GM13977 (cell line): Measurements from ENCODE around the gene SRCIN1.

Experiments
- DNase-seq: peaks from one replicate; pipeline ENCODE4 v3.0.0; 2012; ENCODE audit warnings: low spot score
- in situ Hi-C: fragments of 300-500 bp; cut with MboI; formaldehyde crosslinking; loops from one replicate; pipeline ENCODE4 v1.12.0; 2022; ENCODE audit warnings: low sequenced_read_pairs, low pct_unique_long_range_greater_than_20kb, mixed read lengths, inconsistent platforms; ENCODE audit not compliant: unreplicated experiment
- TF ChIP-seq, protein P1 (sequence below): IDR thresholded peaks from 2 replicates; pipeline ENCODE4 v1.5.1; 2012; ENCODE audit warnings: mild to moderate bottlenecking, control low read depth; ENCODE audit not compliant: insufficient read depth; ENCODE audit errors: extremely low read depth, missing control alignments

Gene SRCIN1

DNA sequence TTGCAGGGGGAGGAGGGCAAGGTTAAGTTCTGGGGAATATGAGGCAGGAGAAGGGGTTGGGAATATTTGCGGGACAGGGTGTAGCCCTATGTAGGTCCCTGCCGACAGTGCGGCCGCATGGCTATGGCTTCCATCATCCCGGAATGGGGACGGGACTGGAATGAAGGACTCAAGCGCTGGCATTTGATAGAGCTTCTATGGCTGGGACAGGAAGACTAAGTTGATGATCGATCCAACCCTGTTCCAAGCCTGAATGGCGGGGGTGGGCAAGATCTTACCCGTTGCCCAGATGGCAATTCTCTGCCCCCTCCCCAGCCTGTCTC lies 47.1 kb downstream of the SRCIN1 start:
- no peak for DNase-seq
- in situ Hi-C loops = loop anchor here (10.0 kb wide), 1 partner anchor 106 kb away; no protein-coding TSS in a partner anchor
- TF ChIP-seq, protein P1, sequence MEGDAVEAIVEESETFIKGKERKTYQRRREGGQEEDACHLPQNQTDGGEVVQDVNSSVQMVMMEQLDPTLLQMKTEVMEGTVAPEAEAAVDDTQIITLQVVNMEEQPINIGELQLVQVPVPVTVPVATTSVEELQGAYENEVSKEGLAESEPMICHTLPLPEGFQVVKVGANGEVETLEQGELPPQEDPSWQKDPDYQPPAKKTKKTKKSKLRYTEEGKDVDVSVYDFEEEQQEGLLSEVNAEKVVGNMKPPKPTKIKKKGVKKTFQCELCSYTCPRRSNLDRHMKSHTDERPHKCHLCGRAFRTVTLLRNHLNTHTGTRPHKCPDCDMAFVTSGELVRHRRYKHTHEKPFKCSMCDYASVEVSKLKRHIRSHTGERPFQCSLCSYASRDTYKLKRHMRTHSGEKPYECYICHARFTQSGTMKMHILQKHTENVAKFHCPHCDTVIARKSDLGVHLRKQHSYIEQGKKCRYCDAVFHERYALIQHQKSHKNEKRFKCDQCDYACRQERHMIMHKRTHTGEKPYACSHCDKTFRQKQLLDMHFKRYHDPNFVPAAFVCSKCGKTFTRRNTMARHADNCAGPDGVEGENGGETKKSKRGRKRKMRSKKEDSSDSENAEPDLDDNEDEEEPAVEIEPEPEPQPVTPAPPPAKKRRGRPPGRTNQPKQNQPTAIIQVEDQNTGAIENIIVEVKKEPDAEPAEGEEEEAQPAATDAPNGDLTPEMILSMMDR = no peak

DNA sequence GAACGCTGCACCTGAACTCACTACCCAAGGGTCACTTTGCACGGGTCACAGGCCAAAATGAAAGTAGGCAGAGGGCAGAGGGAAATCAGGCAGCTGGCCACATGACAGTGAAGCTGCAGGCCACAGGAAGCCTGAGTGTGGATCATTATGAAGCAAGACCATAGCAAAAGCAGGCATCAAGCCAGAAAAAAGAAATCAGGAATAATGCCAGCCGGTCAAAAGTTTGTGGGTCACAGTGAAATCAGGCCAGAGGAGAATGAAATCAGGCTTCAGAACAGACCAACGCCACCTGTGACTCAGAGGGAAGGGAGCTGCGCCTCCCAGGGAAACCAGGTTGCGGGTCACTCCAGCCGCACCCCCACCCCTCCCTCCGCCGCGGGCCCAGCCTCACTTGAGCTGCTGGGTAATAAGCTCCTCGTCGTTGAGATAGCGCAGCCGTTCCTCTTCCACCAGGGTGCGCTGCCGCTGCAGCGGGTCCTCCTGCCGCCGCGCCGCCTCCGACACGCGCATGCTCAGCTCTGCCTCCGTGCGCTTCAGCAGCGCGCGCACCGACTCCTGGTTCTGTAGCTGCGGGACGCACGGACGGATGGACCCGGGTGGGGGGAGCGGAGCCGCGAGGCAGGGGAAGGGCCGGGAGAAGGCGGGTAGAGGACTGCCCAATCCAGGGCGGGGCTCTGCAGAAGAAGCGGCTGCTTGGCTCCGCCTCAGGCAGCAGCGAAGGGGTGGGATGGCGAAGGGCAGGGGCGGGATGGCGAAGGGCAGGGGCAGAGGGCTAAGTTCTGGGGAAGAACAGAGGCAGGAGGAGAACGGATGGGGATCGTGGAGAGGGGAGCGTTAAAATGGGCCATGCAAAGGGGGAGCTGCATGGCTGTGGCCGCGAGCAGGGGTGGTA lies 47.7 kb downstream of the SRCIN1 start:
- TF ChIP-seq, protein P1 = peak; percentile 97
- in situ Hi-C loops = loop anchor here (10.0 kb wide), 1 partner anchor 107 kb away; no protein-coding TSS in a partner anchor
- DNase-seq = peak; percentile 97

DNA sequence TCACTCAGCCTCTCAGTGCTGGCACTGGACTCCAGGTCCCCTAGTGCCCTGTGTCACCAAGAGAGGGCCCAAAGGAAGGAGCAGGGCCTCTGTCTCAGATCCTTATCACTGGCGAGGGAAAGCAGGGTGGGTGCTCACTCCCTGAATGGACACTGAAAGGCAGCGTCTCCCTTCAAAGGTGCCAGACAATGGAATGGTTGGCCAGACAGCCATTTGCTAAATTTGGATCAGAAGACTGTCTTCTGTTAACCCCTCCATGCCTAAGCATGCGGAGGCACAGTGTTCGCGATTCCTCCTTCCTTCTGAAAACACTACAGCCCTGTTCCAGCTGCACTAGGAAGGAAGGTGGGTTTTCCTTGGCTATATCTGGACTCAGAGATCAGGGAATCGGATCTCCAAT lies 48.4 kb downstream of the SRCIN1 start:
- DNase-seq = no peak
- in situ Hi-C loops = loop anchor here (10.0 kb wide), 1 partner anchor 107 kb away; no protein-coding TSS in a partner anchor
- TF ChIP-seq, protein P1 = no peak

DNA sequence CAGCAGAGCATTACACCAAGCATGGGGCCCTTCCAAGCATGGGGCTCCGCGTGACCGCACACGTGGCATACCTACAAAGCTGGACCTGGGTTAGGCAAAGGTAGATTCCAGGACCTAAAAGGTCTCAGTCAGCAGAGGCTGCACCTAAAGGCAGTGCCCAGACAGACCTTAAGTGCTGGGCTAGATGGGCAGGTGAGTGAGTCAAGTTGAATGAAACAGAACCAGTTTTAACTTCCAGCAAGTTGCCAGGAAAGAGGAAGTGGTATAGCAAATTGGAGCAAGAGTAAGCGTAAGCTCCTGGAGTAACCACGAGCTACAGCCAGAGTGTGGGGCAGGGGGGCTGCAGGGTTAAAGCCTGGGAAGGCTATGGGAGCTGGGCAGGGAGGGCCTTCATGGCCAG lies 49.5 kb downstream of the SRCIN1 start:
- TF ChIP-seq, protein P1 = no peak
- DNase-seq = no peak
- in situ Hi-C loops = loop anchor here (10.0 kb wide), 1 partner anchor 109 kb away; no protein-coding TSS in a partner anchor

DNA sequence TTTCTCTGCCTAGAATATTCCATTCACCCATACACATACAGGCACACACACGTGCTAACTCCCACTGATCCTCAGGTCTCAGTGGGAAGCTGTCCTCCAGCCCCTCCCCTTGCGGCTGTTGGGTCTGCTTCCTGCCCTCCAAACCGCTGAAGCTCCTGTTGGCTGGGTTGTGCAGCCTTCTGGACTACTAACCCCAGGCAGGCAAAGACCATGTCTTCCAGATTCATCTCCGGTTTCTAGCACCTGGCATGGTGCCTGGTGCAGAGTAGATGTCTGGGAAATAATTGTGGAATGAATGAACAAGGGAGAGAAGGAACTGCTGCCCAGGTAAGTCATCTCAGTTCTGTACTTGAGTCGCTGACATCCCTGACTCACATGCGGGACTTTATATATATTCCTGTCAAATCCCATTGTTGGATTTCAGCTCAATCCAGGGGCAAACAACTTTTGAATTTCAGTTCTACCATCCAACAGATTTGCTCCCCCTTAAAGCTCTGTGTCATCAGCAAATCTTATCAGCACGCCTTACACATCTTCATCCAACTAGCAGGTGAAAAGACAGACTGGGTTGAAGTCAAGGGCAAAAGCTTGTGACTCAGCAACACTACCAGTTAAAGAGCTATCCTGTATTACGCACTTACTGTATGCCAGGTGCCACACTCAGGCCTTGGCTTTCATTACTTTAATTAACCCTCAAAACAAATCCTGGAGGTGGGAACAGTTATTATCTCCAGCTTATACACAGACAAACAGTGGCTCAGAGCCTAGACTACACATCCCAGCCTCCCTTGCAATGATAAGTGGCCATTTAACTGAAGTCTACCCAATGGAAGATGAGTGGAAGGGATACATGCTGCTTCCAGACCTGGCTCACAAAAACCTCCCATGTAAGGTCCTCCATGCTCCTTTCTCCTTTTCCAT lies 51.1 kb downstream of the SRCIN1 start:
- DNase-seq = no peak
- in situ Hi-C loops = loop anchor here (10.0 kb wide), 1 partner anchor 110 kb away; no protein-coding TSS in a partner anchor
- TF ChIP-seq, protein P1 = no peak

DNA sequence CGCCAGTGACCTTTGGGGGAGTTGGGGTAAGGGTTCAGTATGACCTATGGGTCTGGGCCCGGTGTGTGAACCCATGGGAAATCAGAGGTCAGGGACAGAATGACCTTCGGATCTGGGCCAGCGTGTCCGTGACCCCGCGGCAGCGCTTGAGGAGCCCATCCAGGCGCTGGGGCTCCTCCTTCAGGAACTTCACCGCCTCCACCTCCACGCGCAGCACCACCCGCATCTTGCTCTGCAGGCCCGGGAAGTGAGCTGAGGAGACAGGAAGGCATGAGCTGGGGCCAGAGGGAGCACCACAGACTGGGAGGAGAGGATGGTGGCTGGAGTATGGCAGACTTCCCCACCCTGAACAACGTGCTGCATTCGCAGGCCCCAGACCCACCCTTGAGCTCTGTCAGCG lies 53.4 kb downstream of the SRCIN1 start:
- in situ Hi-C loops = loop anchor here (10.0 kb wide), 1 partner anchor 112 kb away; no protein-coding TSS in a partner anchor
- TF ChIP-seq, protein P1 = no peak
- no peak for DNase-seq
